Measurements from ENCODE around the gene DCXR. TPM values are rescaled to one million over a fixed set of nuclear protein-coding genes. Genes with fewer than 3 reads are reported as not detected.

The DCXR gene
- total and polyA plus RNA-seq, 2 donors (not counting 3 experiments of a cell fraction or from before 2014, with no cell fraction given), result 93.0 to 178 TPM

GRCh38 chr17:82055023-82055964 lies 17.8 kb upstream of the DCXR start:
- no peak overlapping the region for H3K4me2 ChIP-seq (ENCODE audit: insufficient read depth, low read length)
- peaks cover 12 to 46% of the 10 kb centered on the region in 2 experiments for H3K36me3 ChIP-seq (ENCODE audit: control insufficient read depth in 2 of 2, extremely low read depth in 1 of 2, insufficient read depth in 2 of 2, low read length in 2 of 2)
- H2AFZ ChIP-seq (ENCODE audit: low read depth, low read length), result no peak overlapping the region
- H3K9me3 ChIP-seq (replicated peaks; ENCODE audit: control insufficient read depth, insufficient read depth, low read length), result no peaks in the 10 kb centered on the region
- H3K4me3 ChIP-seq (replicated peaks in 1 of 3; ENCODE audit: insufficient read depth in 1 of 3, low read depth in 1 of 3, low read length in 3 of 3), result no peak overlapping the region
- H3K9ac ChIP-seq (replicated peaks; ENCODE audit: extremely low read depth, insufficient read depth, low read length), result no peak overlapping the region
- intact Hi-C loops (cut with micrococcal nuclease), result no loop called here
- no peaks in the 10 kb centered on the region for H3K9me1 ChIP-seq (replicated peaks; ENCODE audit: control insufficient read depth, extremely low read depth, insufficient read depth, low read length)
- BruUV-seq (replicated peaks), result no TSS peak
- ChIA-PET POLR2A (no interaction called here), CTCF (interaction anchor here (1.0 to 1.3 kb wide), 2 partner anchors 9 to 24 kb away, joined by 4 to 5 read pairs; no protein-coding TSS in a partner anchor)
- H3K79me2 ChIP-seq (ENCODE audit: control insufficient read depth, insufficient read depth, low read length), result peaks cover 11% of the 10 kb centered on the region
- no peaks in the 10 kb centered on the region for H3K27me3 ChIP-seq (ENCODE audit: control insufficient read depth in 2 of 2, insufficient read depth in 2 of 2, low read length in 2 of 2)
- peaks cover 11% of the 10 kb centered on the region for H3K4me1 ChIP-seq (ENCODE audit: control insufficient read depth, extremely low read depth, insufficient read depth, low read length)
- no peak overlapping the region for H3K27ac ChIP-seq (ENCODE audit: insufficient read depth, low read depth, low read length)
- H4K20me1 ChIP-seq (replicated peaks; ENCODE audit: control insufficient read depth, extremely low read depth, insufficient read depth, low read length), result no peaks in the 10 kb centered on the region
- dilution Hi-C loops (cut with MboI; ENCODE audit: extremely low pct_ligation_motif_present, low sequenced_read_pairs), result no loop called here
- TF ChIP-seq JUN (IDR thresholded peaks at IDR 0.05; ENCODE audit: borderline replicate concordance, insufficient read depth, insufficient read length, low read depth) (no peak), MYC (IDR thresholded peaks at IDR 0.05; ENCODE audit: low read depth, low read length) (no peak), CTCF (IDR thresholded peaks at IDR 0.05; ENCODE audit: extremely low read depth in 1 of 2, insufficient read depth in 1 of 2, low read depth in 1 of 2, low read length in 2 of 2) (no peak), GATA2 (IDR thresholded peaks at IDR 0.05; ENCODE audit: insufficient read depth, insufficient read length, low read depth, low read length) (no peak), POLR2AphosphoS5 (IDR thresholded peaks at IDR 0.05; ENCODE audit: insufficient read depth, low read depth, low read length) (no peak), POLR2A (IDR thresholded peaks at IDR 0.05; ENCODE audit: low read depth, low read length) (no peak), MAX (IDR thresholded peaks at IDR 0.05; ENCODE audit: insufficient read depth, insufficient read length) (no peak), EZH2 (IDR thresholded peaks at IDR 0.05; ENCODE audit: borderline replicate concordance, low read depth, low read length, severe bottlenecking) (no peak), FOS (IDR thresholded peaks at IDR 0.05; ENCODE audit: borderline replicate concordance, insufficient read depth, low read length) (no peak)
- DNase-seq (ENCODE audit: low read depth, low spot score) (no peak), FAIRE-seq (no peak)

Data from endothelial cell of umbilical vein (primary cell).